ENCODE measurements around the gene TMEM63C.
A peak's percentile ranks its signal among the peaks of the same experiment; 100 is the strongest.
"Not testable (repeated sequence)": the region's sequence is repeated elsewhere in the genome, so short reads cannot be mapped to it uniquely, and the experiment has no call there.

Gene TMEM63C

DNA sequence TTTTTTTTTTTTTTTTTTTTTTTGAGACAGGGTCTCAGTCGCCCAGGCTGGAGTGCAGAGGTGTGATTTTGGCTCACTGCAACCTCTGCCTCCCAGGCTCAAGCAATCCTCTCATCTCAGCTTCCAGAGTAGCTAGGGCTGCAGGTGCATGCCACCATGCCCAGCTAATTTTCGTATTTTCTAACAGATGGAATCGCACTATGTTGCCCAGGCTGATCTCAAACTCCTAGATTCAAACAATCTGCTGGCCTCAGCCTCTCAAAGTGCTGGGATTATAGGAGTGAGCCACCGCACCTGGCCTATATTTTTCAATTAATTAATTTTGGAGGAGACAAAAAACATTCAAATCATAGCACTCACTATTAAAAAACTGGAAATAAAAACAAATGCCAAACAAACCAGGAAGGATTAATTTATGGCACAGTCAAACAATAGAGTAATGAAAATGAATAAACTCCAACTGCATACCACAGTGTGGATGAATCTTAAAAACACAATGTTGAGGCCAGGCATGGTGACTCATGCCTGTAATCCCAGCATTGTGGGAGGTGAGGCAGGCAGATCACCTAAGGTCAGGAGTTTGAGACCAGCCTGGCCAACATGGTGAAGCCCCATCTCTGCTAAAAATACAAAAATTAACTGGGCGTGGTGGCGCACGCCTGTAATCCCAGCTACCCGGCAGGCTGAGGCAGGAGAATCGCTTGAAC is 7.5 kb upstream of the TMEM63C start:
- H3K27ac Mint-ChIP-seq; H3K36me3 Mint-ChIP-seq; H3K4me3 Mint-ChIP-seq; ATAC-seq (replicated peaks); DNase-seq; H3K4me1 Mint-ChIP-seq: not testable (repeated sequence)
- Mint-ChIP-seq H3K27me3 (peaks cover 19 to 21% of the 10 kb centered on the region in 2 donors), H3K9me3 (peaks cover 8 to 11% of the 10 kb centered on the region in 2 donors)

DNA sequence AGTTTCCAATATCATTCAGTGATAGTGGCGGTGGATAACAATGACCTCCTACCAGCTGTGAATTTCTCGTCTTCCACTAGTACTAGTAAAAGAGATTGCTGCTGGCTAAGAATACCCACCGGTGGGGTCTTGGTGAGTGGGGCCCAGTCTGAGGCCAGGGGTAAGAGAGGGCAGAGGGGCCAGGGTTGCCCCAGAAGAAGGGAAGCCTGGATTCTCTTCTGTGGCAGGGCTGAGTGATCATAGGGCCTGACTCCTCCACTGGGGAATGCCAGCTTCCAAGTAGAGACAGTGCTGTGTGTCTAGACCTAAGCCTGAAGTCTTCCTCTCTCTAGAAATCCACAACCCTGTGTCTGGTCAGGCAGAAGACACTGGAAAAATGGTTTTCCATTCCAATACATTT is 5.8 kb upstream of the TMEM63C start:
- H3K9me3 Mint-ChIP-seq, result peaks cover 1 to 2% of the 10 kb centered on the region in 2 donors
- peaks cover 1 to 6% of the 10 kb centered on the region in 2 donors for H3K4me1 Mint-ChIP-seq
- no peak overlapping the region for H3K4me3 Mint-ChIP-seq
- no peak overlapping the region for H3K27ac Mint-ChIP-seq
- peaks cover 19 to 24% of the 10 kb centered on the region in 2 donors for H3K27me3 Mint-ChIP-seq
- DNase-seq (no peak), ATAC-seq (replicated peaks) (no peak)
- no peaks in the 10 kb centered on the region for H3K36me3 Mint-ChIP-seq

DNA sequence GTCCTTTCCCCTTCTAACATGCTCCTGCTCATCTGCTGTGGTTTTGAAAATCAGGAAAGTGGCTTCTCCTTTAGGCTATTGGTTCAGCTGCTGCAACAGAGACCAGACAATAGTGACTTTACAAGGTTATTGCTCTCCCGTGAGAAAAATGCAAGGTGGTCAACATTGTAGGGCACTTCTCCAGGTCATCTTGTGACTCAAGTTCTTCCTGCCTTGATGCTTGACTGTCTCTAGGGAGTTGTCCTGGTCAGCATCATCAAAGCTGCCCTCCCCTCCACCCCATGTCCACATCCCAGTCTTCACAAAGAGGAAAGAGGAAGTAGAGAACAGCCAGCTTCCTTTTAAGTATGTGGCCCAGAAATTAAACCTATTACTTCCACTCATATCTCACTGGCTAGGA is 3.9 kb upstream of the TMEM63C start:
- no peaks in the 10 kb centered on the region for H3K36me3 Mint-ChIP-seq
- ATAC-seq (replicated peaks) (no peak), DNase-seq (no peak)
- H3K4me1 Mint-ChIP-seq, result peaks cover 6 to 24% of the 10 kb centered on the region in 2 donors
- H3K4me3 Mint-ChIP-seq, result no peak overlapping the region
- H3K9me3 Mint-ChIP-seq, result no peaks in the 10 kb centered on the region
- H3K27me3 Mint-ChIP-seq, result peaks cover 21 to 23% of the 10 kb centered on the region in 2 donors
- H3K27ac Mint-ChIP-seq, result no peak overlapping the region

DNA sequence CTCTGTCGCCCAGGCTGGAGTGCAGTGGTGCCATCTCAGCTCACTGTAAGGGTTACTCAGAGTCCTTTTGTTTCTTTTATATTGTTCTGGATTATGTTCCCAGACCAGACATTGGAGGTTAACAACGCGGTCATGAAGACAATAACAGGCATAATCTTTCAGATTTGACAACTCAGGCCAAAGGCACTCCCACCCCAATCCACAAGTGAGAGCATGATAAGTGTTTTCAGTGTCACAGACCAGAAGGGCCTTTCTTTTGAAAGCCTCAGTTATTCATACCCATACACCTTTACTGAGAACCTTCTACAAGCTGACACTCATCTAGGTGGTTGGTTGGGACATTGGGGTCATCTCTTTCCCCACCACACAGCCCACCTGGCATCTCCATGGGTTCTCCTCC is 2.9 kb upstream of the TMEM63C start:
- Mint-ChIP-seq H3K27ac (no peak overlapping the region), H3K4me1 (peaks cover 6 to 26% of the 10 kb centered on the region in 2 donors), H3K9me3 (no peaks in the 10 kb centered on the region), H3K36me3 (no peaks in the 10 kb centered on the region), H3K4me3 (no peak overlapping the region), H3K27me3 (peaks cover 15 to 16% of the 10 kb centered on the region in 2 donors)
- DNase-seq (no peak), ATAC-seq (replicated peaks) (no peak)

DNA sequence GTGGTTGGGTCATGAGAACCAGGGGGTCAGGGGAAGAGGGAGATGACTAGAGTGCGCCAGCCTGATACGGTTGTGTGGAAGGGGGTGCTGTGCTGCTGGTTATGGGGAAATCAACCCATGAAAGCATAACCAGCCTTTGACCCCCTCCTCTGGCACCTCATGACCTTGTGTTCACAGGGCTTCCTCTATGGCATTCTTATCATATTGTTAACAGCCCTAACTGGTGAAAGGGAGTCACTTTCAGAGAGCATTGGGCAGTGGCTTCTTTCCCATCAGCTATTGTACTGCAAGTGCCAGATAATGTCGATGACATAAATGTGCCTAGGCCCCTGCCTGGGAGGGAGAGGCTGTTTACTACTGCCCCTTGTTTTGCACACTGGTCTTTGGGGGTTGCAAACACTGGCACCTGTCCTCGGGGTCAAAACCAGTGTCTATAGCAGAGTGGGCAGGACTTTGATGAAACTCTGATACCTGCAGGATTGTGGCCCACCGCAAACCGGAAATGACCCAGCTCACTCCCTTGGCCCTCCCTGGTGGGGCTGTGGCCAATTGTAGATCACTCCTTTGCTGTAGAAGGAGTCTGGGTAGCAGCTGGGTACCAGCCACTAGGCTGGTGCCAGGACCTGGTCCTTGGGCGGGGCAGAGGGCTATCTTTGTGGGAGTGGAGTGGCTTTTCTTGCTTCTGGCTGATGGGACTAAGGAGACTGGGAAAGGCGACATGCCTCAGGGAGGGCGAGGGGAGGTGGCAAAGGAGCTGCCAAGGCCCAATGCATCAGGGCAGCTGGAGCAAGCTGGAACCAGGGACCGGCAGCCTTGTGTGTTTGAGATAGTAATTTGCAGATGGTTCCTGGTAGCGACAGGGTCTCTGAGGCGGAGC is 634 bp upstream of the TMEM63C start:
- ATAC-seq (replicated peaks), result peak; percentile 19 to 24
- H3K4me3 Mint-ChIP-seq, result peak overlapping the region; percentile 82 to 88
- H3K36me3 Mint-ChIP-seq, result no peaks in the 10 kb centered on the region
- peaks cover 22 to 23% of the 10 kb centered on the region in 2 donors for H3K27me3 Mint-ChIP-seq
- no peaks in the 10 kb centered on the region for H3K9me3 Mint-ChIP-seq
- H3K4me1 Mint-ChIP-seq, result peaks cover 13 to 34% of the 10 kb centered on the region in 2 donors
- DNase-seq, result no peak
- peak overlapping the region; percentile 31 for H3K27ac Mint-ChIP-seq

DNA sequence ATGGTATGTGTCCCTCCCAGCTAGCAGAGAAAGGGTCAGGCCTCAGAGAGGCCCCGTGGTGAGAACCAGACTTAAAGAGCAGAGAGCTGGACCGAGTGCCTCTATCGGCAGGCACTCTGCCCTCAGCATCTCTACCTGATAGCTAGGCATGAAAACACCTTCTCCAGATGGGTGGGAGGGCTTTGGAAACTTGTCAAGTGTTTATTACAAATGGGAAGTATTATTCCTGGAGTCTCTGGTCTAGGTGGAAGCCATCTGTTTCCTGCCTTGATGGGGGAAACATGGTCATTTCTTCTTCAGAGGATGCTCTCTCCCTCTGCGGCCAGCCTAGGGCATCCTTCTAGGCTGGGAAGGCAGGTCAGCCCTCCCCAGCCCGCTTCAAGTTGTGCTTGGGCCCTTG is 2.3 kb downstream of the TMEM63C start:
- H3K27ac Mint-ChIP-seq, result no peak overlapping the region
- H3K36me3 Mint-ChIP-seq, result no peaks in the 10 kb centered on the region
- peaks cover 11 to 28% of the 10 kb centered on the region in 2 donors for H3K4me1 Mint-ChIP-seq
- no peak overlapping the region for H3K4me3 Mint-ChIP-seq
- no peaks in the 10 kb centered on the region for H3K9me3 Mint-ChIP-seq
- no peak for ATAC-seq (replicated peaks)
- H3K27me3 Mint-ChIP-seq, result peaks cover 22 to 41% of the 10 kb centered on the region in 2 donors
- no peak for DNase-seq

DNA sequence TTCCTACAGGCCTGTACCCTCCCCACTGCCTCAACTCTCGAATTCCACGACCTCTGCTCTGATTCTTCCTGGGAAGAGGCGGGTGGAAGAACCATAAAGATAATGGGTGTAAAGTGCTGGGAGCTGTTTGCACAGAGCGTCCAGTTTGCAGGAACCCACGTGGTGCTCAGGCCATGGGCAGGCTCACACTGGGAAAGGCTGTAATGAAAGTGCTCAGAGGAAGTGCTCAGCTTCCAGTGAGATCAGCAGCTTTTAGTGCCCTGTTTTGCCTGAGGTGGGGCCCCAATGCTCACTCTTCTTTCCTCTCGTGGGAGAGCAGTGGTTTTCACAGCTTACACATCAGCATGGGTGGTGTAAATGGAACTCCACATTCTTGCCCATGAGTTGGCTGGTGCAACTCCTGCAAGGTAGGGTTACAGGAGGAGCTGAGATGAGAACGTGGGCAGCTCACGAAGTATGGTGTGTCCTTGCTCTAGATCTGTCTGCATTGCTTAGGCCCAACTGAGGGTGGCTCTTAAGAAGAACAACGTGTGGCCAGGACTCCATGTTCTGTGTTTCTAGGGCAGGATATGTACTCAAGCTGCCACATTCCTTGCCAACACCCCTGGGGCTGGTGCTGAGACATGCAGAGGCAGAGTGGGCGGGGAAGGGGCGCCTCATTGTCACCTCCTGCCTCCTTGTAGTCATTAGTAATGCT is 2.9 kb downstream of the TMEM63C start:
- H3K4me1 Mint-ChIP-seq, result peaks cover 11 to 28% of the 10 kb centered on the region in 2 donors
- no peak overlapping the region for H3K27ac Mint-ChIP-seq
- H3K36me3 Mint-ChIP-seq, result no peaks in the 10 kb centered on the region
- ATAC-seq (replicated peaks) (no peak), DNase-seq (no peak)
- H3K9me3 Mint-ChIP-seq, result no peaks in the 10 kb centered on the region
- H3K27me3 Mint-ChIP-seq, result peaks cover 22 to 46% of the 10 kb centered on the region in 2 donors
- no peak overlapping the region for H3K4me3 Mint-ChIP-seq

DNA sequence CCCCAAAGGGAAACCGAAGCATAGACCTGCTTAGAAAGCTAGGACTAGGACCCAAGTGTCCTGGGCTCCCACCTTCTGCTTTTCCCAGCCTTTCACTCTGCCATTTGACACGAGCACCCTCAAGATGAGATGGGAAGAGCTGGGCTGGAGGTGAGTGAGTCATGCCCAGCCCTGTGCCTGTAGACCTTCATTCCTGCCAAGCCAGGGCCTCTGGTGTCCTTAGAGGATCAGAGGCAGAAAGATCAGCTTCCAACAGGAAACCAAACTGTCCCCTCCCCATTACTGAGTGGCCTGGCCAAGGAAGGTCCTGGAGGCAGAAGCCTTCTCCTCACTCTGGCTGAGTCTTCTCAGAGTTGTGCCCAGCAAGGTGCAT is 3.5 kb downstream of the TMEM63C start:
- no peaks in the 10 kb centered on the region for H3K36me3 Mint-ChIP-seq
- peaks cover 19 to 50% of the 10 kb centered on the region in 2 donors for H3K27me3 Mint-ChIP-seq
- peaks cover 11 to 28% of the 10 kb centered on the region in 2 donors for H3K4me1 Mint-ChIP-seq
- H3K9me3 Mint-ChIP-seq, result no peaks in the 10 kb centered on the region
- no peak for ATAC-seq (replicated peaks)
- H3K27ac Mint-ChIP-seq, result no peak overlapping the region
- H3K4me3 Mint-ChIP-seq, result no peak overlapping the region
- no peak for DNase-seq

DNA sequence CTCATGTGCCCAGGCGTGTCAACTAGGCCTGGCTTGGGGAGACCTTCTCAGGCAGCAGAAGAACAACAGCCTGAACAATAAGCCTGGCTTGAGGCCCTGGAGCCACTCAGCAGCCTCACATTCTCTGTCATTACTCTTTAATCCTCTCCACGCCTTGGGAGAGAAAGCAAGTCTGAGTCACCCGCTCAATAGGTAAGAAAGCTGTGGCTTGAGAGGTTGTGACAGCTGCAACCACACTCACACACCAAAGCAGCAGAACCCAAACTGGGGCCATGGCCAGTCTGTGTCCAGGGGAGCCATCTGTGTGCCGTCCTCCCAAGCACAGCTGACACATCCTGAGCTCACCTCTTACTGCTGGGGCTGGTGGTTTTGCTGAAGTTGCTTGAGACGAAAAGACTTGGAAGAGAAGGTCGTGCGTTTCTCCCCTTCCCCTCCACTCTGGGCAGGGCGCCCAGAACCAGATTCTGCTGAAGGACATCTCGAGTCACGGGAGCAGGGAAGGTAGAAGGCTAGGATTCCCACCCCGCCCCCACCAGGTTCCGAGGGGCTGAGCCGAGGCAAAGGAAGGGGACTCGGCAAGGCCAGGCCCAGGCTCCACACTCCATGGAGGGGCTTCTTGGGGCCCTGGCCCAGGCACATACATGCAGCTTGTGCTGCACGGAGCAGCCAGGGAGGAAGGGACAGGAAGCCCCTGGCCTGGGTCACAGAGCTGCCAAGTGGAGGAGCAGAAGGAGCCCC is 5.5 kb downstream of the TMEM63C start:
- Mint-ChIP-seq H3K27me3 (peaks cover 19 to 50% of the 10 kb centered on the region in 2 donors), H3K9me3 (no peaks in the 10 kb centered on the region), H3K36me3 (no peaks in the 10 kb centered on the region), H3K27ac (no peak overlapping the region), H3K4me3 (no peak overlapping the region), H3K4me1 (peaks cover 9 to 16% of the 10 kb centered on the region in 2 donors)
- ATAC-seq (replicated peaks) (no peak), DNase-seq (no peak)

DNA sequence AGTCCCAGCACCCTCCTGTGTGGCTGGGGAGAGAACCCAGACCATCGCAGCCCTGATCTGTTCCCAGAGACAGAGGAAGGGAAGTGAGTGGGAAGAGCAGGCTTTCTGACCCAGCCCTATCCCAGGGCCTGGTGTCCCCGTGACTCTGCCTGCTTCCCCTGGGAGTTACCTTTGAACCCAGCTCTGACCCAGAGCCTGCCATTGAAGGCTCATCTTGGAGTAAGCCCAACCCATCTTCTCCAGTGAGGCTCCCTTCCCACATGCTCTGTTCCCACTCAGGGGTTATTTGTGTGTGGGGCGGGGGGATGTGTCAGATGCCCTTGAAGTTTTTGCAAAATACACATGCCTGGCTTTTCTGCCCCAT is 6.0 kb downstream of the TMEM63C start:
- Mint-ChIP-seq H3K27me3 (peaks cover 17 to 47% of the 10 kb centered on the region in 2 donors), H3K9me3 (no peaks in the 10 kb centered on the region), H3K4me3 (no peak overlapping the region), H3K4me1 (peaks cover 9 to 11% of the 10 kb centered on the region in 2 donors), H3K27ac (no peak overlapping the region), H3K36me3 (no peaks in the 10 kb centered on the region)
- DNase-seq (no peak), ATAC-seq (replicated peaks) (no peak)

DNA sequence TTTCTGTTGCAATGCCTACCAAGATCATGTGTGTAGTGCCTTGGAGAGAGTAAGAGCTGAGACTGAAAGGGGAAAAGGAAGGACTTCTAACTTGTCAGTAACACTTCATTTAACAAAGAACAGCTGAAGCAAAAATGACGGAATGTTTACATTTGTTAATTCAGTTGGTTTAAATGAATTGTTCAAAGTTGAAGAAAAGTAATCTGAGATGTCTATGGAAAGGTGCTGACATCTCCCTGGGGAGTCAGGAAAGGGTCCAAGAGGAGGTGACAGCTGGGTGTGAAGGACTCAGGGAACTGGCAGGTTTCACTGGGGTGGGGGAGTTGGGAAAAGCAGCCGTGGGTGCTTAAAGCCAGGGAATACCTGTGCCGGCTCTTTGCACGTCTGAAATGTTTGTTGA is 7.9 kb downstream of the TMEM63C start:
- no peak for DNase-seq
- Mint-ChIP-seq H3K9me3 (no peaks in the 10 kb centered on the region), H3K36me3 (no peaks in the 10 kb centered on the region), H3K4me1 (peaks cover 4 to 5% of the 10 kb centered on the region in 2 donors), H3K27me3 (peaks cover 12 to 42% of the 10 kb centered on the region in 2 donors), H3K27ac (no peak overlapping the region), H3K4me3 (no peak overlapping the region)
- ATAC-seq (replicated peaks), result no peak

DNA sequence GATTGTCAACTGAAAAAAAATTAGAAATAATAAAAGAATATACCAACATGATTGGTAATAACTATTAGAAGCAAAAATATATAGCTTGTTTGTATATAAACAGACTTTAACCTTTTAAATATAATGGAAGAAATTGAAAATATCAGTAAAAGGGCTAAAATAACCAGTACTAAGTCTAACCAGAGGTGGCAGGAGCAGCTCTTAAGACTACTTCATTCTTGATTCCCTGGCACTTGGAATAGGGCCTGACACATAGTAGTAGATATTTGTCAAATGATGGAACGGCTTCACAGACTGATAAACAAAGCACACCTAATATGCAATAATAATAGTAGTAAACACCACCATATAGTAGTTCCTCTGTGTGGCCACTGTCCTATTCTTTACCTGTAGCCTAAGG is 9.4 kb downstream of the TMEM63C start:
- Mint-ChIP-seq H3K27me3 (peaks cover 4 to 33% of the 10 kb centered on the region in 2 donors), H3K4me3 (no peak overlapping the region), H3K9me3 (no peaks in the 10 kb centered on the region), H3K27ac (no peak overlapping the region), H3K36me3 (no peaks in the 10 kb centered on the region), H3K4me1 (peaks cover 0 to 2% of the 10 kb centered on the region in 2 donors)
- no peak for ATAC-seq (replicated peaks)
- DNase-seq, result no peak

DNA sequence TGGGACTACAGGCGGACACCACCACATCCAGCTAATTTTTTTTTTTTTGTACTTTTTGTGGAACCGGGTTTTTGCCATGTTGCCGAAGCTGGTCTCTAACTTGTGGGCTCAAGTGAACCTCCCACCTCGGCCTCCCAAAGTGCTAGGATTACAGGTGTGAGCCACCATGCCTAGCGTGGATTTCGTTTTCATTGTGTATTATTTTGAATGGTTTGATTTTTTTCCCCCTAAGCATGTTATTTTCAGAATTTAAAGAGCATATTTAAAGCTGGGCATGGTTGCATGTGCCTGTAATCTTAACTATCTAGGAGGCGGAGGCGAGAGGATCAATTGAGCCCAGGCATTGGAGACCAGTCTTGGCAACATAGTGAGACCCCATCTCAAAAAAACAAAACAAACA is 13.1 kb downstream of the TMEM63C start:
- Mint-ChIP-seq H3K36me3 (no peaks in the 10 kb centered on the region), H3K27me3 (peaks cover 11 to 22% of the 10 kb centered on the region in 2 donors), H3K4me1 (peaks cover 0 to 2% of the 10 kb centered on the region in 2 donors), H3K4me3 (no peak overlapping the region), H3K27ac (no peak overlapping the region), H3K9me3 (no peaks in the 10 kb centered on the region)
- ATAC-seq (replicated peaks) (no peak), DNase-seq (no peak)

DNA sequence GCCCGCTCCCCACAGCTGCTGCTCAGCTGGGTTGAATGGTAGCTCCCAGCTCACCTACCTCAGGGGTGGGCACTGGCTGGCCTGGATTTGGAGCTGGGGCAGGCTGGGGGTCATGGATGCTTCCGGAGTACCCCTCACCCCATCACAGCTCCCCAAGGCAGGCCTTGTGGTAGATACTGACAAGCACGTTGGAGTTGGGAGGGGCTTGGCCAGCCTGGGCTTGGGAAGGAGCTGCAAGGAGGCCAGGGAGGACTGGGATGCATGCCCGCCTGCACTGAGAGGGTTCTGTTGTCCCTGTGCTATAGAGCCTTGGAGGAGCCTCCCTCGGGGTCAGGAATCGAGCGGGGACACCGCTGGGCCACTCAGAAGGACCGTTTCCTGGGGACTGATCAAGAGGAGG is 14.2 kb downstream of the TMEM63C start:
- no peak overlapping the region for H3K4me3 Mint-ChIP-seq
- no peak overlapping the region for H3K27ac Mint-ChIP-seq
- DNase-seq (no peak), ATAC-seq (replicated peaks) (no peak)
- peaks cover 0 to 2% of the 10 kb centered on the region in 2 donors for H3K4me1 Mint-ChIP-seq
- H3K27me3 Mint-ChIP-seq, result peaks cover 17 to 31% of the 10 kb centered on the region in 2 donors
- no peaks in the 10 kb centered on the region for H3K9me3 Mint-ChIP-seq
- no peaks in the 10 kb centered on the region for H3K36me3 Mint-ChIP-seq

All from stimulated activated naive B cell treated with anti-CD40 and anti-IgM and Interleukin-4, amounts not matched to agents 10 μg/mL and 1 μg/mL and 100 μg/mL, for 72 hours (primary cell).